GM12874 (cell line): Measurements from ENCODE around the gene CAMK4.

Experiments used
- TF ChIP-seq, protein P1 (sequence below): IDR thresholded peaks from 2 replicates; pipeline ENCODE4 v1.5.1; 2011; ENCODE audit warnings: low read depth, mild to moderate bottlenecking, control low read depth, low read length, moderate library complexity; ENCODE audit not compliant: insufficient read depth

The CAMK4 gene

DNA sequence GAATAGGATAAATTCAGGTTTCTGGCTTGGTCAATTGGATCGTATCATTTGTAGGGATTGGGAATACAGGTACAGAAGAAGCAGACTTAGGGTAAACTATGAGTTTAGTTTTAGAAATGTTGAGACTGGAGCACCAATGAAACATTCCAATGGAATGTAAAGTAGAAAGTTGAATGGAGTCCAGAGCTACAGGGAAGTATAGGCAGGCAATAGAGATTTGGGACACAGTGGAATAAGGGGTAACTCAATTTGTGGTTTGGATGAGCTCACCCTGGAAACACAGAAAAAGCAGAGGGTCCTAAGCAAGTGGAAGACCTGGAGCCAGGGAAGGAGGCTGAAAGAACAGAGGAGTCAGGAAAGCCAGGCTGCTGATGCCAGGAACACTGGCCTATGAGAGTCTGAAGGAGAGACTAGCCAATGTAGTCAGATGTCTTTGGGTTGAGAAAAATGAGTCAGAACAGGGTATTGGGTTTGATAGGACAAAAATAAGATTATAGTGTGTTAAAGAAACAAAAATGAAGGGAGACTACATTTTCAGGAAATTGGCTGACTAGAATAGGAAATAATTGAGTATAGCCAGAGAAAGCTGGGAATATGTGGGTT is 215.4 kb downstream of the CAMK4 start:
- TF ChIP-seq, protein P1, sequence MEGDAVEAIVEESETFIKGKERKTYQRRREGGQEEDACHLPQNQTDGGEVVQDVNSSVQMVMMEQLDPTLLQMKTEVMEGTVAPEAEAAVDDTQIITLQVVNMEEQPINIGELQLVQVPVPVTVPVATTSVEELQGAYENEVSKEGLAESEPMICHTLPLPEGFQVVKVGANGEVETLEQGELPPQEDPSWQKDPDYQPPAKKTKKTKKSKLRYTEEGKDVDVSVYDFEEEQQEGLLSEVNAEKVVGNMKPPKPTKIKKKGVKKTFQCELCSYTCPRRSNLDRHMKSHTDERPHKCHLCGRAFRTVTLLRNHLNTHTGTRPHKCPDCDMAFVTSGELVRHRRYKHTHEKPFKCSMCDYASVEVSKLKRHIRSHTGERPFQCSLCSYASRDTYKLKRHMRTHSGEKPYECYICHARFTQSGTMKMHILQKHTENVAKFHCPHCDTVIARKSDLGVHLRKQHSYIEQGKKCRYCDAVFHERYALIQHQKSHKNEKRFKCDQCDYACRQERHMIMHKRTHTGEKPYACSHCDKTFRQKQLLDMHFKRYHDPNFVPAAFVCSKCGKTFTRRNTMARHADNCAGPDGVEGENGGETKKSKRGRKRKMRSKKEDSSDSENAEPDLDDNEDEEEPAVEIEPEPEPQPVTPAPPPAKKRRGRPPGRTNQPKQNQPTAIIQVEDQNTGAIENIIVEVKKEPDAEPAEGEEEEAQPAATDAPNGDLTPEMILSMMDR: no peak

DNA sequence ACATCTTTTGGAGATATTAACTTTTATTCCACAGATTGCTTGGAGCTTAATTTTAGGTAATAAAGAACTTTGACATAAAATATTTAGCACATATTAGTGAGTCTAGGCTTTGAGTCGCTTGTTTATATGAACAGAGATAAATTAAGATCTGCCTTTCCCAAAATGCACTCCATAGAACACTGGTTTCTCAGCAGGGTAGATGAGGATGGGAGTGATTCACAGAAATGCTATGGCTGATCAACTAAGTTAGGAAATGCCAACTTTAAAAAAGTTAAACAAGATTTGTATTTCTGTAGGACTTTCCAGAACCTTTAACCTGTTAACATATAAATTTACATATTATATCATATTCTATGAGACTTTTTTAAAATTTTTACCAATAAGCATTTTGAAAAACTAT is 222.9 kb downstream of the CAMK4 start:
- TF ChIP-seq, protein P1: no peak

DNA sequence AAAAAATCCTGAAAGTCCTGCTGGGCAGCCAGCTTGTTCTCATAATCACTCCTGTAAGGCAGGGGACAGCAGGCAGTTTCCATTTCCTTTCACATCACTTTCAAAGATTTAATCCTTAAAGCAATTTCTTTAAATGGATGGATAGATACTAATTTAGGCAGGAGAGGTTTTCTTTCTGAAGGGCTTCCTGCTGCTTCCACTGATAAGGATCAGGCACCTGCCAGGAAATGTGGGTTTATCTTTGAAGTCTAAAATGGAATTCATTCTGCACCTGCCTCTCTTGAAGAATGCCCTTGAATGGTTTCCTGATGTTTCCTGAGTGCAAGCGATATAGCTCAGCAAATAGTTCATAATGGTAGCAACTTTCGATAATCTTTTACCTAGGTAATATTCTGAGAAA is 223.6 kb downstream of the CAMK4 start:
- TF ChIP-seq, protein P1: no peak

DNA sequence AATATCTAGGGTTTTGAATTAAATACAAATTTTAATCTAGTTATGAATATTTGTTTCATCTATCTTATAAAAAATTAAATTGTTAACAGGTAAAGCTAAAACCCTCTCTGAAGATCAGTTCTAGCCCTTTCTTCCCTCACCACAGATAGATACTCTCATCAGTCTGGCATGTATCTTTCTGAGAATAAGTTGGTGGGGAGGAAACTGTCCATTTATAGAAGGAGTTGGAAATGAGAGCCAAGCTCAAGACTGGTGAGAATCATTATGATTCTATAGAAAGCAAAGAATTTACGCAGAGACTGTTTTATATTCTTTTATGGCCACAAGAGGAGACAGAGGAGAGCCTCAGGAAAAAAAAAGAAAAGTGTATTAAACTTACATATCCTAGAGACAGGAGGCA is 229.1 kb downstream of the CAMK4 start:
- TF ChIP-seq, protein P1: no peak

DNA sequence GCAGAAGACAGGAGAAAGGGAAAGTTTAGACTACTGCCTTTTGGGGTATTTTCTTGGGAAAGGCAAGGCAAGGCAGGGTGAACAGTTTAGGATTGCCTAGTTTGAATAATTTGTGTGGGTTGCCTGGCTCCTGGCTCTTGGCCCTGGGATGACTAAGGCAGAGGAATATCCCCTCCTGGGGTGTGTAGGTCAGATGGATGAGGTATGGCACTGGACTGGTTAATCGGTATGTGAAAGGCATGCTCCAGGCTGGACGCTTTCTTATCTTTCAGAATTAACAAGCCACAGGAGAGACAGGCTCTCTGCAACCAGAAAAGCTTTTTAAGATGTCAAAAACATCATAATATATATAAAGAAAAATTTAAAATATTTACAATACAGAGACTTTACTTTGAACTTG is 229.6 kb downstream of the CAMK4 start:
- TF ChIP-seq, protein P1: no peak

DNA sequence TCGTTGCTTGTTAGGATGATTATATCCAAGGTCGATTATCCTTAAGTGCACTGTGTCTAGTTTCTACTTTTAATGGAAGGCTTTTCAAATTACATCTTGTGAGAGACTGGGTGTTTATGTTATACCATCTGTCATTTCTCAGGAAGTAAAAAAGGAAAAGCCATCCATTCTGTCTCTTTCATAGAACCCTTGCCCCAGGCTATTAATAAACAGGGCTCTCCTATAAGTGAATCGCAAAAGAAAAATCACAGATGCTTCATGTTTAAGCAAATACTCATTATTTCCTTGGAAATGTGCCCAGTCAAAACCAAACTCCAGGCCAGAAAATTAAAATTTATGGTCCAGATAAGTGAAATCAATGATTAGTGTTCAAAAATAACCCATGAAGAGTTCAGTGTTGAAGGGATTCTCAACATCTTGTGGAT is 230.0 kb downstream of the CAMK4 start:
- TF ChIP-seq, protein P1: no peak

DNA sequence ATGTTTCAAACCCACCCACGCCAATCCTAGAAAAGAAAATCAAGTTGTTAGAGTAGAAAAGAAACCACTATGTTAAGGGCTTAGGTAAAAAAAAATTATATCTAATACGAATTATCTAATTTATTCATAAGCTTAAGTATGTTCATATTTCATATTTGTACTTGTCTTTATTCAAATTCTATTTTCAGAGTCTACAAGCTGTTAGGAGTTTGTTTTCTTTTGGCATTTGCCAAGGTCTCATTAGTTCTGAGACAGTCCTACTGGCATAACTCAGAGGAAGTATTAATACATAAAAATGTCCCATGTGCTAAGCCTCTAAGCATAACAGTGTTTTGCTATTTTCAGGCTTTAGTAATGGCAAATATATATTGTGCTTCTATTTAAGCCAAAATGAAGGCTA is 230.6 kb downstream of the CAMK4 start:
- TF ChIP-seq, protein P1: no peak

DNA sequence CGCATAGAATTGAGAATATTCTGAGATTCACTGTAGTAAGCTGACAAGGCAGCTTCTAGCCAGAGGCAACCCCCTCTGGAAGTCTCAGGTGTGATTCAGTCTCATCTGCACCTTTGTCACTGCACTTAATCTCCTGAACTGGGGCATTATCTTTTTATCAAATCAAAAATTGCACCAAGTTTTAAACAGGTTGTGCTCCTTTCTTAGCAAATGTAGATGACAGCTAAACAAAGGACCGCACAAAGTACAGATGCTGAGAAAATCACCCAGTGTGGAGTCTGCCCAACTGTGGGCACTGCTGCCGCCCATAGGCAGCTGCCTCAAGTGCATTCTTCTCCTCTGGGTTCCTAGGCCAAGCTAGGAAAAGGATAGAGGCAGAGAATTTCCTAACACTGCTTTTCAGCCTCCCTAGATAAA is 237.1 kb downstream of the CAMK4 start:
- TF ChIP-seq, protein P1: no peak
